Measurements from ENCODE around the gene NFU1. TPM values are rescaled to one million over a fixed set of nuclear protein-coding genes. Genes with fewer than 3 reads are reported as not detected.
A peak's percentile ranks its signal among the peaks of the same experiment; 100 is the strongest.

The NFU1 gene
- total and polyA plus RNA-seq, 2 donors (not counting 1 experiment from before 2014, with no cell fraction given): 57.3 to 62.9 TPM

GRCh38 chr2:69389271-69389670 is 48.0 kb downstream of the NFU1 start:
- H3K4me3 ChIP-seq (replicated peaks in 1 of 4; ENCODE audit: control extremely low read depth in 1 of 4, insufficient read depth in 1 of 4, low read depth in 3 of 4, low read length in 4 of 4): no peak overlapping the region
- no peak overlapping the region for H2AFZ ChIP-seq (ENCODE audit: low read length)
- H3K9ac ChIP-seq (ENCODE audit: insufficient read depth, low read length): no peak overlapping the region
- H3K27ac ChIP-seq (ENCODE audit: insufficient read depth, low read length): no peak overlapping the region
- no peaks in the 10 kb centered on the region for H4K20me1 ChIP-seq (ENCODE audit: control insufficient read depth, extremely low read depth, insufficient read depth, low read length)
- H3K9me3 ChIP-seq (ENCODE audit: control insufficient read depth, insufficient read depth, low read depth, low read length): no peaks in the 10 kb centered on the region
- no peaks in the 10 kb centered on the region for H3K27me3 ChIP-seq (ENCODE audit: control insufficient read depth, insufficient read depth, low read length)
- no peaks in the 10 kb centered on the region for H3K4me1 ChIP-seq (ENCODE audit: control insufficient read depth, extremely low read depth, insufficient read depth, low read length)
- peaks cover 26% of the 10 kb centered on the region for H3K79me2 ChIP-seq (ENCODE audit: control insufficient read depth, insufficient read depth, low read length)
- DNase-seq (ENCODE audit: low read depth in 2 of 2): no peak
- no peaks in the 10 kb centered on the region for H3K36me3 ChIP-seq (ENCODE audit: control insufficient read depth, insufficient read depth, low read length)
- no peak overlapping the region for H3K4me2 ChIP-seq (ENCODE audit: extremely low read depth, insufficient read depth, low read length)
- no peak for TF ChIP-seq EZH2 (IDR thresholded peaks at IDR 0.05; ENCODE audit: low read length, missing control alignments)

- no peak for TF ChIP-seq EZH2 (IDR thresholded peaks at IDR 0.05; ENCODE audit: low read length, missing control alignments)
- TF ChIP-seq CTCF (conservative IDR thresholded peaks at IDR 0.05 in 1 of 2, IDR thresholded peaks at IDR 0.05 in 1 of 2; ENCODE audit: low read depth in 1 of 2, low read length in 2 of 2): no peak
- H3K9ac ChIP-seq (ENCODE audit: insufficient read depth, low read length): peak overlapping the region; percentile 71
- no peaks in the 10 kb centered on the region for H3K27me3 ChIP-seq (ENCODE audit: control insufficient read depth, insufficient read depth, low read length)
- H3K4me2 ChIP-seq (ENCODE audit: extremely low read depth, insufficient read depth, low read length): peak overlapping the region; percentile 86
- H4K20me1 ChIP-seq (ENCODE audit: control insufficient read depth, extremely low read depth, insufficient read depth, low read length): no peaks in the 10 kb centered on the region
- H3K27ac ChIP-seq (ENCODE audit: insufficient read depth, low read length): peak overlapping the region; percentile 81
- H3K79me2 ChIP-seq (ENCODE audit: control insufficient read depth, insufficient read depth, low read length): peaks cover 40% of the 10 kb centered on the region
- DNase-seq (ENCODE audit: low read depth in 2 of 2): peak in 1 of 2 donors; percentile 11
- H3K9me3 ChIP-seq (ENCODE audit: control insufficient read depth, insufficient read depth, low read depth, low read length): no peaks in the 10 kb centered on the region
- no peaks in the 10 kb centered on the region for H3K36me3 ChIP-seq (ENCODE audit: control insufficient read depth, insufficient read depth, low read length)
- H3K4me3 ChIP-seq (replicated peaks in 1 of 4; ENCODE audit: control extremely low read depth in 1 of 4, insufficient read depth in 1 of 4, low read depth in 3 of 4, low read length in 4 of 4): peak overlapping the region; percentile 56 to 89 (median 66)
- no peaks in the 10 kb centered on the region for H3K4me1 ChIP-seq (ENCODE audit: control insufficient read depth, extremely low read depth, insufficient read depth, low read length)
- peak overlapping the region; percentile 61 for H2AFZ ChIP-seq (ENCODE audit: low read length)
Measured at GRCh38 chr2:69387770-69388481, 49.3 kb downstream of the NFU1 start.

GRCh38 chr2:69386789-69387734 is 50.2 kb downstream of the NFU1 start, which contains the start of gene GFPT1:
Gene GFPT1 (minus strand): TSS chr2:69387227. CDS start chr2:69387071, 156 bp downstream.
- Histone ChIP-seq H3K27me3 (ENCODE audit: control insufficient read depth, insufficient read depth, low read length) (no peaks in the 10 kb centered on the region), H3K79me2 (ENCODE audit: control insufficient read depth, insufficient read depth, low read length) (peaks cover 49% of the 10 kb centered on the region), H2AFZ (ENCODE audit: low read length) (peak within 1 kb of the TSS; percentile 61), H3K9me3 (ENCODE audit: control insufficient read depth, insufficient read depth, low read depth, low read length) (no peaks in the 10 kb centered on the region), H3K4me3 (replicated peaks in 1 of 4; ENCODE audit: control extremely low read depth in 1 of 4, insufficient read depth in 1 of 4, low read depth in 3 of 4, low read length in 4 of 4) (peak within 1 kb of the TSS; percentile 70 to 96 (median 78)), H4K20me1 (ENCODE audit: control insufficient read depth, extremely low read depth, insufficient read depth, low read length) (no peaks in the 10 kb centered on the region), H3K36me3 (ENCODE audit: control insufficient read depth, insufficient read depth, low read length) (no peaks in the 10 kb centered on the region), H3K4me2 (ENCODE audit: extremely low read depth, insufficient read depth, low read length) (peak within 1 kb of the TSS; percentile 91), H3K9ac (ENCODE audit: insufficient read depth, low read length) (peak within 1 kb of the TSS; percentile 84), H3K4me1 (ENCODE audit: control insufficient read depth, extremely low read depth, insufficient read depth, low read length) (peaks cover 5% of the 10 kb centered on the region), H3K27ac (ENCODE audit: insufficient read depth, low read length) (peak within 1 kb of the TSS; percentile 81)
- TF ChIP-seq CTCF (conservative IDR thresholded peaks at IDR 0.05 in 1 of 2, IDR thresholded peaks at IDR 0.05 in 1 of 2; ENCODE audit: low read depth in 1 of 2, low read length in 2 of 2) (no peak), EZH2 (IDR thresholded peaks at IDR 0.05; ENCODE audit: low read length, missing control alignments) (no peak)
- DNase-seq (ENCODE audit: low read depth in 2 of 2): peak; percentile 92 to 93
